Smooth muscle cell (in vitro differentiated cells): Measurements from ENCODE around the gene DNAH14. TPM values are rescaled to one million over a fixed set of nuclear protein-coding genes. Genes with fewer than 3 reads are reported as not detected.
"Not testable (repeated sequence)": the region's sequence is repeated elsewhere in the genome, so short reads cannot be mapped to it uniquely, and the experiment has no call there.

Source experiments
- DNase-seq: peaks from one replicate; lab custom pipeline; 2025; ENCODE audit not compliant: unreplicated experiment; lab: John Stamatoyannopoulos, UW
- H2AFZ ChIP-seq: fragments of 200-600 bp; sonication (generic); 2 replicates; pipeline ENCODE4 v1.6.0; 2016; ENCODE audit warnings: antibody characterized with exemption, low read depth, mild to moderate bottlenecking
- H3F3A ChIP-seq: fragments of 200-600 bp; sonication (generic); 2 replicates; pipeline ENCODE4 v1.6.0; 2017; ENCODE audit warnings: antibody characterized with exemption, low read depth
- H3K27ac ChIP-seq: fragments of 200-600 bp; sonication (generic); 2 replicates; pipeline ENCODE4 v1.5.1; 2016; ENCODE audit warnings: low read depth, mild to moderate bottlenecking
- H3K27me3 ChIP-seq: fragments of 200-600 bp; sonication (generic); 2 replicates; pipeline ENCODE4 v1.6.1; 2016; ENCODE audit warnings: low read depth, mild to moderate bottlenecking
- H3K36me3 ChIP-seq: fragments of 200-600 bp; sonication (generic); 2 replicates; pipeline ENCODE4 v1.5.1; 2016; ENCODE audit warnings: low read depth
- H3K4me1 ChIP-seq: fragments of 200-600 bp; sonication (generic); 2 replicates; pipeline ENCODE4 v1.5.1; 2016; ENCODE audit warnings: low read depth
- H3K4me2 ChIP-seq: fragments of 200-600 bp; sonication (generic); 2 replicates; pipeline ENCODE4 v1.6.0; 2016; ENCODE audit warnings: mild to moderate bottlenecking
- H3K4me3 ChIP-seq: fragments of 200-600 bp; sonication (generic); 2 replicates; pipeline ENCODE4 v1.5.1; 2016; ENCODE audit warnings: mild to moderate bottlenecking
- H3K79me2 ChIP-seq: fragments of 200-600 bp; sonication (generic); 2 replicates; pipeline ENCODE4 v1.6.0; 2016; ENCODE audit warnings: low read depth, mild to moderate bottlenecking
- H3K9ac ChIP-seq: fragments of 200-600 bp; sonication (generic); 2 replicates; pipeline ENCODE4 v1.6.0; 2016; ENCODE audit warnings: low read depth
- H3K9me3 ChIP-seq: fragments of 200-600 bp; sonication (generic); replicated peaks from 2 replicates; pipeline ENCODE4 v1.5.1; 2016; ENCODE audit warnings: low read depth
- H4K20me1 ChIP-seq: fragments of 200-600 bp; sonication (generic); 2 replicates; pipeline ENCODE4 v1.6.0; 2016; ENCODE audit warnings: low read depth
- CTCF ChIP-seq: fragments of 200-600 bp; sonication (generic); IDR thresholded peaks from 2 replicates; pipeline ENCODE4 v1.5.1; 2017; ENCODE audit warnings: borderline replicate concordance, mild to moderate bottlenecking, antibody characterized with exemption; ENCODE audit not compliant: insufficient read depth, poor library complexity, severe bottlenecking
- WGBS: methylation state at CpG from one replicate; pipeline ENCODE4 v1.1.7; 2016; ENCODE audit warnings: low lambda C conversion rate; 5-methylcytosine and 5-hydroxymethylcytosine counted together
- polyA plus RNA-seq: library from polyadenylated mRNA; unstranded; fragments of >200 nt; fragmentation: Nextera tagmentation; extraction: Ambion mirVana; gene quantifications from 2 replicates; pipeline ENCODE4 v1.2.1, GENCODE V29; 2016
- total RNA-seq: library from RNA; depleted of rRNA; stranded (reverse); fragments of >200 nt; gene quantifications from 2 replicates; pipeline ENCODE4 v1.2.3, GENCODE V29; 2014

DNAH14 gene
- total and polyA plus RNA-seq, 2 experiments from 2014 or later = 9.4 to 44.0 TPM

DNA sequence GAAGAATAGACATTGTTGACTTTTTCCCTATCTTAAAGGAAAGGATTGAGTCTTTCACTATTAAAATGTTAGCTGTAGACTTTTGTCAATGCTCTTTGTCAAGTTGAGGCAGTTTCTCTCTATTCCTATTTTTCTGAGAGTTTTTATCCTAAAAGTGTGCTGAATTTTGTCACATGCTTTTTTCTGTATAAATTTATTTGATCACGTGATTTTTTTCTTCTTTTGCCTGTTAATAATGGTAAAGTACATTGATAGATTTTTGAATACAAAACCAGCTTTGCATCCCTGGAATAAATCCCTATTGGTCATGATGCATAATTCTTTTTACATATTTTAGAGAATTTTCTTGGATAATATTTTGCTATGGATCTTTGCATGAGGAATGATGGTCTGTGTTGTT lies 60.1 kb downstream of the DNAH14 start:
- Histone ChIP-seq H4K20me1 (no peaks in the 10 kb centered on the region), H3K9me3 (no peaks in the 10 kb centered on the region), H3K4me1 (no peaks in the 10 kb centered on the region), H3K4me2 (no peak overlapping the region), H3K4me3 (no peak overlapping the region), H3K27me3 (no peaks in the 10 kb centered on the region), H3K79me2 (no peaks in the 10 kb centered on the region), H3F3A (no peaks in the 10 kb centered on the region), H2AFZ (no peak overlapping the region), H3K36me3 (no peaks in the 10 kb centered on the region), H3K9ac (no peak overlapping the region), H3K27ac (no peak overlapping the region)
- no peak for TF ChIP-seq CTCF
- 87% methylated on average over 1 of the region's 1 CpG for WGBS
- no peak for DNase-seq

- not testable (repeated sequence) for H2AFZ ChIP-seq, H3K4me2 ChIP-seq, H3F3A ChIP-seq, H3K9ac ChIP-seq, H3K4me3 ChIP-seq, H3K79me2 ChIP-seq, H3K27me3 ChIP-seq, H3K27ac ChIP-seq, H3K4me1 ChIP-seq, H3K9me3 ChIP-seq, H4K20me1 ChIP-seq, H3K36me3 ChIP-seq, DNase-seq
- 99% methylated on average over 5 of the region's 5 CpGs for WGBS
These were observed 62.1 kb downstream of the DNAH14 start for GRCh38 chr1:224991550-224991949.

- TF ChIP-seq CTCF = no peak
- Histone ChIP-seq H3K9ac (no peak overlapping the region), H3K27ac (no peak overlapping the region), H3K36me3 (no peaks in the 10 kb centered on the region), H3K27me3 (no peaks in the 10 kb centered on the region), H3K9me3 (peaks cover 5% of the 10 kb centered on the region), H3K4me1 (no peaks in the 10 kb centered on the region), H3K4me3 (no peak overlapping the region), H3F3A (no peaks in the 10 kb centered on the region), H2AFZ (no peak overlapping the region), H3K4me2 (no peak overlapping the region), H4K20me1 (no peaks in the 10 kb centered on the region), H3K79me2 (no peaks in the 10 kb centered on the region)
- WGBS = 96% methylated on average over 1 of the region's 1 CpG
- no peak for DNase-seq
These were observed 66.1 kb downstream of the DNAH14 start for GRCh38 chr1:224995602-224996001.

GRCh38 chr1:224996266-224996665 lies 66.8 kb downstream of the DNAH14 start:
- Histone ChIP-seq H2AFZ (no peak overlapping the region), H3K27ac (no peak overlapping the region), H3K27me3 (no peaks in the 10 kb centered on the region), H3K4me1 (no peaks in the 10 kb centered on the region), H3K36me3 (no peaks in the 10 kb centered on the region), H3F3A (no peaks in the 10 kb centered on the region), H3K79me2 (no peaks in the 10 kb centered on the region), H3K9ac (no peak overlapping the region), H4K20me1 (no peaks in the 10 kb centered on the region), H3K9me3 (peaks cover 5% of the 10 kb centered on the region), H3K4me3 (no peak overlapping the region), H3K4me2 (no peak overlapping the region)
- WGBS = 94% methylated on average over 1 of the region's 1 CpG
- TF ChIP-seq CTCF = no peak
- DNase-seq = no peak
